Activated CD4-positive, alpha-beta T cell treated with anti-CD3 and anti-CD28 coated beads, Interleukin-2, amount 10 ng/mL, durations not matched to agents 7 days and 5 days (primary cell): ENCODE data around the gene KRTAP4-3. TPM values are rescaled to one million over a fixed set of nuclear protein-coding genes. Genes with fewer than 3 reads are reported as not detected.
"Not testable (repeated sequence)": the region's sequence is repeated elsewhere in the genome, so short reads cannot be mapped to it uniquely, and the experiment has no call there.

ENCODE experiments used
- CTCF ChIA-PET: fragments of 350-600 bp; sonication (Branson Sonifier 250); formaldehyde crosslinking; loops from one replicate; lab custom pipeline; 2021; ENCODE audit warnings: antibody characterized with exemption; lab: Charles Lee
- POLR2A ChIA-PET: fragments of 350-600 bp; sonication (Branson Sonifier 250); formaldehyde crosslinking; loops from one replicate; lab custom pipeline; 2021; ENCODE audit warnings: antibody characterized with exemption; lab: Charles Lee
- DNase-seq: peaks from one replicate; pipeline ENCODE4 v3.0.0-alpha.2; 2020
- H3K27ac Mint-ChIP-seq: one replicate; pipeline ENCODE4 v1.8.0; 2021; ENCODE audit warnings: mild to moderate bottlenecking, moderate library complexity, mixed read lengths
- H3K27me3 Mint-ChIP-seq: one replicate; pipeline ENCODE4 v1.8.0; 2021; ENCODE audit warnings: mixed read lengths
- H3K36me3 Mint-ChIP-seq: one replicate; pipeline ENCODE4 v1.8.0; 2021; ENCODE audit warnings: low read depth, mixed read lengths
- H3K4me1 Mint-ChIP-seq: one replicate; pipeline ENCODE4 v1.8.0; 2021; ENCODE audit warnings: mixed read lengths
- H3K4me3 Mint-ChIP-seq: one replicate; pipeline ENCODE4 v1.8.0; 2021; ENCODE audit warnings: mild to moderate bottlenecking, moderate library complexity, mixed read lengths
- H3K9me3 Mint-ChIP-seq: one replicate; pipeline ENCODE4 v1.8.0; 2021; ENCODE audit warnings: mixed read lengths
- total RNA-seq, 2 experiments: library from RNA; stranded (reverse); gene quantifications; one replicate each; pipeline ENCODE4 v1.2.3, GENCODE V29; 2021

The KRTAP4-3 gene
- total RNA-seq, 2 experiments from 2014 or later = not detected

- CTCF ChIA-PET = no interaction called here
- Mint-ChIP-seq H3K27ac (no peak overlapping the region), H3K4me1 (no peaks in the 10 kb centered on the region), H3K27me3 (no peaks in the 10 kb centered on the region), H3K4me3 (no peak overlapping the region), H3K36me3 (no peaks in the 10 kb centered on the region), H3K9me3 (peaks cover 9% of the 10 kb centered on the region)
- no peak for DNase-seq
- POLR2A ChIA-PET = no interaction called here
Observed at GRCh38 chr17:41147531-41148204, 20.4 kb downstream of the KRTAP4-3 start.

DNA sequence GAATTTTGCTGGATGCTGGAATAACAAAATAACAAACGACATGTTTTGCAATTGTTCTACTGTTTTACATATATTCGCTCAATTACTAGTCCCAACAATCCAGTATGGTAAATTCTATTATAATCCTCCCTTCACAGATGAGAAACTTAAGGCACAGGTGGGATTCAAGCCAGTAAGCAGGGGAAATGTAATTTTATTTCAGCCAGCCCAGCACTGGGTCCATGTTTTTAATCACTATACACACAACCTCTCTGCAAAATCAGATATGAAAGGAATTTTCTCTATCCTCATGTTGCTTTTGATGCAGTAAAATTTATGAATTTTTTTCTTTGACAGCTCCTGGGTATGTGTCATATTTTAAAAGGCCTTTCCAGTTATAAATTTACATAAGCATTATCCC, 22.8 kb downstream of the KRTAP4-3 start:
- no peaks in the 10 kb centered on the region for H3K36me3 Mint-ChIP-seq
- ChIA-PET POLR2A (no interaction called here), CTCF (no interaction called here)
- no peak overlapping the region for H3K27ac Mint-ChIP-seq
- DNase-seq = no peak
- no peaks in the 10 kb centered on the region for H3K4me1 Mint-ChIP-seq
- H3K9me3 Mint-ChIP-seq = peaks cover 13% of the 10 kb centered on the region
- no peaks in the 10 kb centered on the region for H3K27me3 Mint-ChIP-seq
- H3K4me3 Mint-ChIP-seq = no peak overlapping the region

- Mint-ChIP-seq H3K27ac (no peak overlapping the region), H3K4me1 (no peaks in the 10 kb centered on the region), H3K4me3 (no peak overlapping the region), H3K9me3 (peaks cover 13% of the 10 kb centered on the region), H3K27me3 (no peaks in the 10 kb centered on the region), H3K36me3 (no peaks in the 10 kb centered on the region)
- ChIA-PET CTCF (no interaction called here), POLR2A (no interaction called here)
- no peak for DNase-seq
Observed at GRCh38 chr17:41144846-41145245, 23.2 kb downstream of the KRTAP4-3 start.

GRCh38 chr17:41141361-41141760, 26.7 kb downstream of the KRTAP4-3 start:
- Mint-ChIP-seq H3K9me3 (peaks cover 22% of the 10 kb centered on the region), H3K27me3 (peaks cover 3% of the 10 kb centered on the region), H3K4me3 (no peak overlapping the region), H3K4me1 (no peaks in the 10 kb centered on the region), H3K36me3 (peaks cover 2% of the 10 kb centered on the region), H3K27ac (no peak overlapping the region)
- ChIA-PET CTCF (interaction anchor here (1.0 kb wide), 1 partner anchor 12 kb away, joined by 3 read pairs; no protein-coding TSS in a partner anchor), POLR2A (no interaction called here)
- no peak for DNase-seq

DNA sequence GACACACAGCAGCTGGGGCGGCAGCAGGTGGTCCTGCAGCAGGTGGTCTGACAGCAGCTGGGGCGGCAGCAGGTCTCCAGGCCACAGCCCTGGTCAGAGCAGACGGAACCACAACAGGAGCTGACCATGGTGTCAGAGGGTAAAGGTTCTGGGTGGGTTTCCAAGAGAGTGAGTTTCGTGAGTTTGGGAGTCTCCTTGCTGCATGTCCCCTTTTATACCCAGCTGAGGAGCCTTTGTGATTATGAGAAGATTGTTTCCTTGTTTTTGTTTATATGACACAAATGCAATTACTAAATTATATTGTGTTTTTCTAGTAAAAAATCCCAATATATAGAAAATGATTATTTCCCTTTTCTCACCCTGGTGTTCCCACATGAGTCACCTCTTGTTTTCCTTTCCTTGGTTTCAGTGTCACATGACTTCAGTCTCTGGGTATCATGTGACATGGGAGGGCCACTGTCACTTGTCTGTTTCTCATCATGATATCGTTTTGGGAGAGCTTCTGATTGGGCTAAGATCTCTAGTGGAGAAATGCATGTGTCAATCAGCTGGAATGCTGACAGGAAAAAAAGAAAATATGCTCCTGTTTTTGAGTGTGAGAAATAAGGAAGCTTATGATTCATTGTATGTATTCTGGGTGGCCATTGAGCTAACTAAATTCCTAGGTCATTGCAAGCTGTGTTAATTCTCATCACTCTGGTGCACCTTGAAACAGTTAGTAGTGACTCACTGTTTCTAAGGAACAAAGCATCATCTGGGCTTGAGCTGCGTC, 27.5 kb downstream of the KRTAP4-3 start, which contains the start of gene KRTAP4-6:
Gene KRTAP4-6, minus strand, starts transcription at position 185 of the 772 bp plus-strand sequence. Its CDS starts 57 bp downstream, at position 128.
- H3K27ac Mint-ChIP-seq = no peak within 1 kb of the TSS
- H3K27me3 Mint-ChIP-seq = peaks cover 3% of the 10 kb centered on the region
- H3K9me3 Mint-ChIP-seq = peaks cover 22% of the 10 kb centered on the region
- CTCF ChIA-PET = interaction anchor here (1.0 kb wide), 1 partner anchor 11 kb away, joined by 3 read pairs; no protein-coding TSS in a partner anchor
- no peaks in the 10 kb centered on the region for H3K4me1 Mint-ChIP-seq
- POLR2A ChIA-PET = no interaction called here
- peaks cover 2% of the 10 kb centered on the region for H3K36me3 Mint-ChIP-seq
- no peak within 1 kb of the TSS for H3K4me3 Mint-ChIP-seq
- no peak for DNase-seq

DNA sequence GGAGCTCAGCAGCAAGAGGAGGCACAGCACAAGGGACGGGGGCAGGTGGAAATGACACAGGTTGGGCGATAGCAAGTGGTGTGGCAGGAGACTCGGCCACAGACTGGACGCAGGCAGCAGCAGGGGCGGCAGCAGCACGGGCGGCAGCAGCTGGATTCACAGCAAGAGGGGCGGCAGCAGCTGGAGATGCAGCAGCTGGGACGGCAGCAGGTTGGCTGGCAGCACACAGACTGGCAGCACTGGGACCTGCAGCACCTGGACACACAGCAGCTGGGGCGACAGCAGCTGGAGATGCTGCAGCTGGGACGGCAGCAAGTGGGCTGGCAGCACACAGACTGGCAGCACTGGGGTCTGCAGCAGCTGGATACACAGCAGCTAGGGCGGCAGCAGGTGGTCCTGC, 28.2 kb downstream of the KRTAP4-3 start:
- H3K4me1 Mint-ChIP-seq = not testable (repeated sequence)

DNA sequence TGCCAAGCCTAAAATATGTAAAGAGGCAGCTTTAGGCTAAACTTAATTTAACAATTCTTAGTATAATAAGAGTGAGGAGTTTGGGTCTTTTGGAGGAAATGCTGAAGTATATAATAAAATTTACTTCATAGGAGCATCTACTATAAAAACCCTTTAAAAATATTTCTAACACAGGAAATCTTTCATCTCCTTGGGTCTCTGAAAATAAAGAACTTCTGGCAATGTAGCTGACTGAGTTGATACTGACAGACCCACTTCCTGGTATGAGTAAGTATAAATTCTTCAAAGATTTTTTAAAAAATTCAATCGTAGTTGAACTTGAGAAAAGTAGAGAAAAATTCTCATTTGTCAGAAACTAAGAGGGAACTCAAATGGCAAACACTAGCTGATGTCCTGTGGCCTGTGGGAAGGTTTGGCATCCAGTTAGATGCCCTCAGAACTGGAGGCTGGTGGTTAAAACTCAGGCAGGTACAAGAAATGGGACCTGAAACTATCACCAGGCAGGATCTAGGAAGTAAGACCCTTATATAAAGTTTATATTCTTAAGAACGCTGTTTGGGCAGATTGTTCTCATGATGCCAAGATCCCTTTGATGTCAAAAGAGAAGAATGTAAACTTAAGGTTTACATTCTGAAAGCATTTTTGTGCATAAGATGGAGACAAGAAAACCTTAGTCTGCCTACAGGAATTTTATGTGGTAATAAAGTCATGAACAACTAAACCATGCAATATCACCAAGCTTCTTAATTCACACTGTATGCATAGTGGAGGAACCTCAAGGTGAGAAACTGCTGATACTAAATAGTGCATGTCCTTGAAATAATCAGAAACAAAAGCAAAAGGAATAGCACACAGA, 33.9 kb downstream of the KRTAP4-3 start:
- DNase-seq = no peak
- Mint-ChIP-seq H3K4me3 (no peak overlapping the region), H3K27me3 (peaks cover 3% of the 10 kb centered on the region), H3K4me1 (peaks cover 3% of the 10 kb centered on the region), H3K27ac (no peak overlapping the region), H3K9me3 (peaks cover 5% of the 10 kb centered on the region), H3K36me3 (no peaks in the 10 kb centered on the region)
- POLR2A ChIA-PET = no interaction called here
- CTCF ChIA-PET = no interaction called here

More for the DNA sequence above, 28.2 kb downstream of the KRTAP4-3 start:
- POLR2A ChIA-PET, H3K36me3 Mint-ChIP-seq, H3K4me3 Mint-ChIP-seq, H3K27ac Mint-ChIP-seq, CTCF ChIA-PET, H3K27me3 Mint-ChIP-seq, DNase-seq: not testable (repeated sequence)
- peaks cover 22% of the 10 kb centered on the region for H3K9me3 Mint-ChIP-seq

DNA sequence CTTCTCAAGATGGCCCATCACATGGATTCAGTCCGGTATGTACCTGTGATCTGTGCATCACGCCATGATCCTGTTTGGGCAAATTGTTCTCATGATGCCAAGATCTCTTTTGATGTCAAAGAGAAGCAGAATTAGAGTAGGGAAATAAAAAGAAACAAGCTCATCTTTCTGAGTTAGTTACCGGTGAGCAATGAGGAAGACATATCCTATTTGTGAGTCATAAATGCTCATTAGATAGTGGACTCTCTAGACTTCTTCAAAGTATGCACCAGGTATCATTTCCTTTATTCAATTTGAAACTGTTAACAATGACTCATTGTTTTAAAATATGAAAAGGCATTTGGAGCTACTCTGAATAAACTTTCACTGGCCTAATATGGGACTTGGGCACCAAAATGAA, 36.0 kb downstream of the KRTAP4-3 start:
- ChIA-PET POLR2A (no interaction called here), CTCF (no interaction called here)
- Mint-ChIP-seq H3K4me1 (peaks cover 3% of the 10 kb centered on the region), H3K4me3 (no peak overlapping the region), H3K27ac (no peak overlapping the region), H3K36me3 (no peaks in the 10 kb centered on the region), H3K27me3 (peaks cover 7% of the 10 kb centered on the region), H3K9me3 (no peaks in the 10 kb centered on the region)
- DNase-seq = no peak

- POLR2A ChIA-PET = no interaction called here
- no peak for DNase-seq
Observed at GRCh38 chr17:41127371-41127770, 40.6 kb downstream of the KRTAP4-3 start.

GRCh38 chr17:41126412-41126811, 41.6 kb downstream of the KRTAP4-3 start:
- peaks cover 7% of the 10 kb centered on the region for H3K9me3 Mint-ChIP-seq

More at GRCh38 chr17:41127371-41127770, 40.6 kb downstream of the KRTAP4-3 start:
- Mint-ChIP-seq H3K4me3 (no peak overlapping the region), H3K4me1 (peaks cover 29% of the 10 kb centered on the region), H3K9me3 (peaks cover 2% of the 10 kb centered on the region), H3K27me3 (peaks cover 7% of the 10 kb centered on the region), H3K36me3 (no peaks in the 10 kb centered on the region), H3K27ac (no peak overlapping the region)
- CTCF ChIA-PET = no interaction called here

DNA sequence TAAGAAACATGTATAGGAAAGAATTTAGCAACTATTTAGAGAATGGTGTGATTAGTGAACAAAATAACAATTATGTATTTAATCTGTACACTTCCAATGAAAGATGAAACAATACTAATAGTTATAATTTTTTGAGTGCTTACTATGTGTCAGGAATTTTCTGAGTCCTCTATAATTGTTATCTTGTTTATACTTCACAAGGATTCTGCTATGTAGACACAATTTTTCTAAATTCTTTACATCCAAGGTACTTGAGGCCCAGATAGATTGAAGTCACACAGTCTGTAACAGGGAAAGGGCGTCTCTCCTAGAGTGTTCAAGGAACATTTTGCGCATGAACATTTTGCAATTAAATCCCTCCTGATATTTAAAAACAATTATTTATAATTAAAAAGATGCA, 43.0 kb downstream of the KRTAP4-3 start:
- no peak for DNase-seq
- Mint-ChIP-seq H3K9me3 (peaks cover 13% of the 10 kb centered on the region), H3K4me1 (peaks cover 36% of the 10 kb centered on the region), H3K4me3 (no peak overlapping the region), H3K27ac (no peak overlapping the region), H3K27me3 (peaks cover 7% of the 10 kb centered on the region), H3K36me3 (peaks cover 2% of the 10 kb centered on the region)
- POLR2A ChIA-PET = no interaction called here
- CTCF ChIA-PET = no interaction called here

More at GRCh38 chr17:41126412-41126811, 41.6 kb downstream of the KRTAP4-3 start:
- Mint-ChIP-seq H3K4me1 (peaks cover 30% of the 10 kb centered on the region), H3K4me3 (no peak overlapping the region), H3K27ac (no peak overlapping the region), H3K36me3 (no peaks in the 10 kb centered on the region), H3K27me3 (peaks cover 7% of the 10 kb centered on the region)
- DNase-seq = no peak
- ChIA-PET CTCF (no interaction called here), POLR2A (no interaction called here)

DNA sequence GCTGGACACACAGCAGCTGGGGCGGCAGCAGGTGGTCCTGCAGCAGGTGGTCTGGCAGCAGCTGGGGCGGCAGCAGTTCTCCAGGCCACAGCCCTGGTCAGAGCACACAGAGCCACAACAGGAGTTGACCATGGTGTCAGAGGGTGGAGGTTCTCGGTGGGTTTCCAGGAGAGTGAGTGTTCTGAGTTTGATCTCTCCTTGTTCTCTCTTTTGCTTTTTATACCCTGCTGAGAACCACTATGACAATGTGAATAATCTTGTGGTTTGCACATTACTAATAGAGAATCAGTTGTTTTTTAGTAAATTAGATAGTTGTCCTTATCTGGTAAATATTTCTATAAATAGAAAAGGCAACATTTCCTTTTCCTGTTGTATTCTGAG, 44.0 kb downstream of the KRTAP4-3 start, which contains the start of gene KRTAP4-12:
Gene KRTAP4-12, minus strand, starts transcription at position 192 of the 381 bp plus-strand sequence. Its CDS starts 60 bp downstream, at position 132.
- H3K27ac Mint-ChIP-seq = not testable (repeated sequence)

More for the DNA sequence above, 44.0 kb downstream of the KRTAP4-3 start, which contains the start of gene KRTAP4-12:
- Mint-ChIP-seq H3K4me1 (peaks cover 40% of the 10 kb centered on the region), H3K9me3 (peaks cover 13% of the 10 kb centered on the region)
- H3K4me3 Mint-ChIP-seq, H3K27me3 Mint-ChIP-seq, H3K36me3 Mint-ChIP-seq, DNase-seq, POLR2A ChIA-PET, CTCF ChIA-PET: not testable (repeated sequence)
